Epidermal melanocyte (primary cell): ENCODE data around the gene MED16.

Source experiments
- DNase-seq: peaks from one replicate; pipeline ENCODE4 v3.0.0; 2011; ENCODE audit warnings: low spot score; ENCODE audit not compliant: insufficient read length

The MED16 gene

DNA sequence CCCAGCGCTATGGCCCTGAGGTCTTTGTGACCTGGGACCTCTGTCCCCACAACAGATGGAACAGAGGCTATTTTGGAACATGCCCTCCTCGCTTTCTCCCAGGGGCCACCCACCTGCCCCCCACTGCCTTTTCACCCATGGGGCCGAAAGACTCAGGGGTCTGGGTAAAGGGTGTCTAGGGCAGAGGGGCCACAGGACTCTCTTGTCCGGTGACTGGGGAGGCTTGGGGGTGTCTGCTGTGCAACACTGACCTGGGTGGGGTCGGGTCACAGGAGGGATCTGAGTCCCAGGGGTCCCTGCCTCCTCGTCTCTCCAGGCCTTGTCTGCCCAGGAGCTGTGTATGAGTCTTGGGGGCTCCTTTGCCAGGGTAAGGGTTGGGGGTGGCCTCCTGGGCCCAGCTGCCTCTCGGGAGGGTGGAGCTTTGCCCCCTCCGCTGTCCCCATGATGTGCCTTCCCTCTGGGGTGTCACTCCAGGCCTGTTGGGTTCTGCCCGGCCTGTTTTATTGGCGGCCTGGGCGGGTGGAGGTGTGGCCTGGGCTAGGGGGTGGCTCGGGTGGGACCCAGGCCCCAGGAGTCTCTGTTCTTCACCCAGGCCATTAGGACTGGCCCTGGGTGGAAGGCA, 34.9 kb upstream of the MED16 start:
- DNase-seq, result peak; percentile 59

- DNase-seq, result no peak
Measured at GRCh38 chr19:927351-927779, 34.4 kb upstream of the MED16 start.

DNA sequence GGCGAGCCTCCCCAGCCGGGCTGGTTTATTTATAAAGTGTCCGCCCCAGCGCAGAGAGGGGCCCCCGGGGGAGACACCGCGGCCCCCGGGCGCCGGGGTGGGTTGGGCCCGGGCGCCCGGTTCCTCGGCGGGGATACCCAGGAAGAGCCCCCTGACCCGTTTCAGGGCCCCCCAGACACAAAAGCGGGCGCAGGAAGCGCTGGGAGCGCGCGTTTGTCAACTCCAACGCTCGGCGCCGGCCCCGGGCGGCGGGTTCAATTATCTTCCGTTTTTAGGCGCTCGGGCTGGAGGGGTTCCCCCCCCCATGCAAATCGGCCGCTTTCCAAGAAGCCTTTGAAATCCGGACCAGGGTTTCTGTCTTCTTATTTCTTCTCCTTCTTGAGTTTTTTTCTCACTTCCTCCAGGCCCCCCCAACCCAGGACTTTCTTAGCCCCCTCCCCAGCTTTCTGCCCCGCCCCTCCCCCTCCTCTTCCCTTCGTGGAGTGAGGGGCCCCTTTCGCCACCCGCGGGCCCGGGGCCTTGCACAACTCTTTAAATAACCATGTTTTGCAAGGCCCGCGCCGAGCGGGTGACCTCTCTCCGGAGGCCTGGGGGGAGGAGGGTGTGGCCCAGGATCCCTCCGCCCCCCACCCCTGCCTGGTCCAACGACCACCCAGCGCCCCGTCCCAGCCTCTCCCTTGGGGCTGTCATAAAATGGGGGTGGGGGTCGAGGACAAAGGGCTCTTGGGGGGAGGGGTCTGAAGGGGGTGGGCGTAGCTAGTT, 33.8 kb upstream of the MED16 start:
- DNase-seq, result peak; percentile 48

DNA sequence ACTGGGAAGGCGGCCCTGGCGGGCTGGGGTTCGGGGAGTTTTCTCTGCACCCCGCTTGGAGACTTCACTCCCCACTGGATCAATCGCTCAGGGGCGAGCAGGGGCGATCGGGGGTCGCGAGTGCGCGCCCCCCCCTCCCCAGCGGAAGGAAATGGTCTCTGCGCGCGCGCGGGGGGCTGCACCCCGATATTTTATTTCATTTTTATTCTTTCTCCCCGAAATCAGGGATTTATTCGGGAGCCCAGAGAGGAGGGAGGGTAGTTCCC, 33.3 kb upstream of the MED16 start:
- DNase-seq, result no peak

DNA sequence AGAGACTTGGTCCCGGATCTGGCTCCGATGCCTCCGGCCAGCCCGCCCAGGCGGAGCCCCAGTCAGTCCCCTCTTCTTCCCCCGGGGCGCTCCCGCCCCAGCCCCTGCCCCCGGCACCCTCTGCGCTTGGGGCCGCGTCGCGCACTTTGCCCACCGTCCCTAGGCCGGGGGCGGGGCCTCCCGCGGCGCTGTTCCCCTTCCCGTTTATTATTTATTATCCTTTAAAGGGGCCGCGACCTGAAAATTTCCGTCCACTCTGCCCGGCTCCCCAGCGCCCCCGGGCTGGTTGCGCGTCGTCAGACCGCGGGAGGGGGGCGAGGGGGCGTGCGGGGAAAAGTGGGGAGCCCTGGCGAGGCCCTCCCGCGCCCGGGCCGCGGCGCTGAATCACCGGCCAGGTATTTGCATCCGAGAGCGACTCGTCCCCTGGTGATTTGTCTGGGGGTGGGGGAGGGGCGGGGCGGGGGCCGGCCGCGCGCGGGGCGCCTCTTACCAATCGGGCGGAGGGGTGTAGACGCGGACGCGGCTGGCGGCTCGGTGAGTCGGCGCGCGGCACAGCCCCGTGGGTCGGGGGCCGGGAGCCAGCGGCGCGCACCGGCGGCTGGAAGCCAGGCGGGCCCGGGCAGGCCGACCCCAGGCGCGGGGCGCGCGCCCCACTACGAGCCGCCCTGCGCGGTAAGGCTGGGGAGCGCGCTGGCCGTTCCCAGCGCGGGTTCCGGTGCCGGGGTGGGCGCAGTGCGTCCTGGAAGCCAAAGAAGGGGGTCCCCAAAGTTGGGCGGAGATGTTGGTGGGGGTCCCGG, 32.7 kb upstream of the MED16 start, which contains the start of gene ARID3A:
Gene ARID3A (plus strand): TSS at position 510 of the 797 bp plus-strand sequence. CDS start 3,494 bp downstream, outside the sequence.
- DNase-seq, result peak; percentile 99

DNA sequence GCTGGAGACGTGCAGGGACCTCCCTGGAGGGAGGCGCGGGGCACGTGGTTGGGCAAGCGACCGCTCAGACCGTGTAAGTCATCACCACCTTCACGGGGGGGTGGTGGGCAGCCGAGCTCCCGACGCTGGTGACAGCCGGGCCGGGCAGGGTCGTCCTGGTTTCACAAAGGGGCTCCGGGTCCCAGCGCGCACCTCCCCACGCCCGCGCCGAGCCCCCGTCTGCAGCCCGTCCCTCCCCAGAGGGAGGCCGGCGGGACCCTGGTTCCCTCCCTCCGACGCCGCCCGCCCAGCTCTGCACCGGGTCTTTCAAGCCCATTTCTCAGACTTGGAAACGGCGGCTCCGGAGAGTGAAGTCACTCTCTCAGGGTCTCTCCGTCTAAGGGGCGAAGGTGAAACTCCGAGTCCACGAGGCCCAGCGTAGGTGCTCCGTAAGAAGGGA, 32.1 kb upstream of the MED16 start:
- DNase-seq, result peak; percentile 95

GRCh38 chr19:924553-925086, 31.6 kb upstream of the MED16 start:
- DNase-seq, result no peak

GRCh38 chr19:920051-920864, 27.3 kb upstream of the MED16 start:
- no peak for DNase-seq

GRCh38 chr19:919199-920050, 26.4 kb upstream of the MED16 start:
- DNase-seq, result no peak

- no peak for DNase-seq
Measured at GRCh38 chr19:918481-919198, 25.7 kb upstream of the MED16 start.

GRCh38 chr19:918152-918437, 25.1 kb upstream of the MED16 start:
- no peak for DNase-seq

DNA sequence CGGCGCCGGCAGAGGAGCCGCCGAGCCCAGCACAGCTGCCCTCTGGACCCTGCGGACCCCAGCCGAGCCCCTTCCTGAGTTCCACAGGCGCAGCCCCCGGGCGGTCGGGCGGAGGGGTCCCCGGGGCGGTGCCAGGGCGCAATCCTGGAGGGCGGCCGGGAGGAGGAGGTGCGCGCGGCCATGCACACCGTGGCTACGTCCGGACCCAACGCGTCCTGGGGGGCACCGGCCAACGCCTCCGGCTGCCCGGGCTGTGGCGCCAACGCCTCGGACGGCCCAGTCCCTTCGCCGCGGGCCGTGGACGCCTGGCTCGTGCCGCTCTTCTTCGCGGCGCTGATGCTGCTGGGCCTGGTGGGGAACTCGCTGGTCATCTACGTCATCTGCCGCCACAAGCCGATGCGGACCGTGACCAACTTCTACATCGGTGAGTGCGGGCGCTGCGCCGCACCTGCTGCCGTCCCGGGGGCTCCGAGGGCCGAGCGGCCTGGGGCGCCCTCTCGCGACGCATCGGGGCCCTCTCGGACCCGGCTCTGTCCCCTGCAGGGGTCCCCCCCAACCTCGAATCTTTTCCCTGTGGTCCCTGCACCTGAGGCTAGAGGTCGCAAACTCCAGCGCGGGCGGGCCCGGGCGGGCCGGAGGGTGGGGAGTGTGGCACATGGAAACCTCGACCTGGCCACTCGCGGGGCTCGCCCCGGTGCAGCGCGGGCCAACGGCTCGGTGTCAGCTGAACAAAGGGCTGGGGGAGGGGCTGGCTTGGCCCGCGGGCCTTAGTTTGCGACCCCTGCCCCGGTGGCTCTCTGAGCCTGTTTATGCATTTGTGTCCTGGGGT, 24.6 kb upstream of the MED16 start, which contains the start of gene KISS1R:
Gene KISS1R (plus strand): TSS at position 11 of the 829 bp plus-strand sequence. CDS start 170 bp downstream, at position 181.
- DNase-seq, result no peak

GRCh38 chr19:916645-917322, 23.8 kb upstream of the MED16 start:
- DNase-seq, result no peak

- peak; percentile 97 for DNase-seq
Measured at GRCh38 chr19:913080-913748, 20.2 kb upstream of the MED16 start, which contains the start of gene R3HDM4. R3HDM4 (minus strand) TSS chr19:913219; CDS start chr19:913157, 62 bp downstream.

DNA sequence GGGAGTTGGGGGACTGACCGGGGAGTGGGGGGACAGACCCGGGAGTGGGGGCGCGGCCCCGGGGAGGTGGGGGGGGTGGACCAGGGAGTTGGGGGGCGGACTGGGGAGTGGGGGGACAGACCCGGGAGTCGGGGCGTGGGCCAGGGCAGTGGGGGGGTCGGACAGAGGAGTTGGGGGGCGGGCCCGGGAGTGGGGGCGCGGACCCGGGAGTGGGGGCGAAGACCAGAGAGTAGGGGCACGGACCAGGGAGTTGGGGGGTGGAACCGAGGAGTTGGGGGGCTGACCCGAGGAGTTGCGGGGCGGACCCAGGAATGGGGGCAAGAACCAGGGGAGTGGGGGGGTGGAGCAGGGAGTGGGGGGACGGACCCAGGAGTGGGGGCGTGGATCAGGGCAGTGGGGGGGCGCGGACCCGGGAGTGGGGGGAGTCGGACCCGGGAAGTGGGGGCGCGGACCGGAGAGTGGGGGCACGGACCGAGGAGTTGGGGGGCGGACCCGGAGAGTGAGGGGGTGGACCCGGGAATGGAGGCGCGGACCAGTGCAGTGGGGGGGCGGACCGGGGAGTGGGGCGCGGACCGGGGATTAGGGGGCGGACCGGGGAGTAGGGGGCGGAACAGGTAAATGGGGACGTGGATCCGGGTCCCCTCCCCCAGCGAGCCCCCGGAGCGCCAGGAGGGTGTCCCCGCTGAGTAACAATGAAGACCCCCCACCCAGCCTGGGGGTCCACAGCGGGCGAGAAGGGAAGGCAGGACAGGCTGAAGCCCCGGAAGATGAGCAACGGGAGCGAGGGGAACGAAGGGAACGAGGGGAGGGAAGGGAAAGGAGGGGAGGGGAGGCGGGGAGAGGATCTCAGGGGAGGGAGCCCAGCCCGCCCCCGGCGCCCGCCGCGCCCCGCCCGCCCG, 19.4 kb upstream of the MED16 start:
- DNase-seq, result no peak
